ENCODE data around the gene ATP6V1G1. TPM values are rescaled to one million over a fixed set of nuclear protein-coding genes. Genes with fewer than 3 reads are reported as not detected.
"Not testable (repeated sequence)": the region's sequence is repeated elsewhere in the genome, so short reads cannot be mapped to it uniquely, and the experiment has no call there.

Gene ATP6V1G1
- polyA plus RNA-seq, 1 donor from 2014 or later = 361 TPM

- peak overlapping the region; percentile 81 to 92 (median 90) for H3K4me3 Mint-ChIP-seq
- H3K4me1 Mint-ChIP-seq = peaks cover 42 to 49% (median 44%) of the 10 kb centered on the region in 3 donors
- H3K27me3 Mint-ChIP-seq = no peaks in the 10 kb centered on the region
- peak overlapping the region; percentile 75 to 96 (median 95) for H3K27ac Mint-ChIP-seq
- H3K36me3 Mint-ChIP-seq = peaks cover 5% of the 10 kb centered on the region
- peaks cover 0 to under 1% (median 0%) of the 10 kb centered on the region in 3 donors for H3K9me3 Mint-ChIP-seq
These were observed 4.3 kb downstream of the ATP6V1G1 start for GRCh38 chr9:114591849-114592248.

GRCh38 chr9:114592356-114592755, 4.8 kb downstream of the ATP6V1G1 start:
- H3K4me3 Mint-ChIP-seq = peak overlapping the region; percentile 81 to 92 (median 90)
- H3K9me3 Mint-ChIP-seq = no peaks in the 10 kb centered on the region
- peaks cover 38 to 48% (median 41%) of the 10 kb centered on the region in 3 donors for H3K4me1 Mint-ChIP-seq
- peak overlapping the region; percentile 75 to 96 (median 95) for H3K27ac Mint-ChIP-seq
- peaks cover 8% of the 10 kb centered on the region for H3K36me3 Mint-ChIP-seq
- no peaks in the 10 kb centered on the region for H3K27me3 Mint-ChIP-seq

- Mint-ChIP-seq H3K4me3 (no peak overlapping the region), H3K27me3 (no peaks in the 10 kb centered on the region), H3K4me1 (peaks cover 32 to 42% (median 36%) of the 10 kb centered on the region in 3 donors), H3K27ac (peak overlapping the region in 1 of 3 donors; percentile 62), H3K36me3 (peaks cover 13% of the 10 kb centered on the region), H3K9me3 (no peaks in the 10 kb centered on the region)
These were observed 6.6 kb downstream of the ATP6V1G1 start for GRCh38 chr9:114594136-114594535.

- peaks cover 19% of the 10 kb centered on the region for H3K36me3 Mint-ChIP-seq
- not testable (repeated sequence) for H3K4me3 Mint-ChIP-seq, H3K27ac Mint-ChIP-seq, H3K9me3 Mint-ChIP-seq, H3K27me3 Mint-ChIP-seq
- H3K4me1 Mint-ChIP-seq = peaks cover 7 to 18% (median 11%) of the 10 kb centered on the region in 3 donors
These were observed 13.1 kb downstream of the ATP6V1G1 start for GRCh38 chr9:114600502-114601248.

GRCh38 chr9:114601787-114602186, 14.2 kb downstream of the ATP6V1G1 start:
- peaks cover 5 to 16% (median 9%) of the 10 kb centered on the region in 3 donors for H3K4me1 Mint-ChIP-seq
- H3K27ac Mint-ChIP-seq = peak overlapping the region in 1 of 3 donors; percentile 3
- H3K36me3 Mint-ChIP-seq = peaks cover 21% of the 10 kb centered on the region
- H3K9me3 Mint-ChIP-seq, H3K27me3 Mint-ChIP-seq, H3K4me3 Mint-ChIP-seq: not testable (repeated sequence)

- Mint-ChIP-seq H3K27ac (peak overlapping the region in 1 of 3 donors; percentile 58), H3K4me1 (peaks cover 6 to 19% (median 14%) of the 10 kb centered on the region in 3 donors), H3K4me3 (no peak overlapping the region), H3K27me3 (no peaks in the 10 kb centered on the region), H3K36me3 (peaks cover 17% of the 10 kb centered on the region), H3K9me3 (peaks cover 4% of the 10 kb centered on the region in 3 donors)
These were observed 15.1 kb downstream of the ATP6V1G1 start for GRCh38 chr9:114602620-114603019.

GRCh38 chr9:114603248-114603647, 15.7 kb downstream of the ATP6V1G1 start:
- Mint-ChIP-seq H3K36me3 (peaks cover 17% of the 10 kb centered on the region), H3K4me1 (peaks cover 9 to 24% (median 19%) of the 10 kb centered on the region in 3 donors), H3K9me3 (peaks cover 4% of the 10 kb centered on the region in 3 donors), H3K27me3 (no peaks in the 10 kb centered on the region), H3K4me3 (no peak overlapping the region), H3K27ac (peak overlapping the region in 1 of 3 donors; percentile 58)

GRCh38 chr9:114604989-114605388, 17.4 kb downstream of the ATP6V1G1 start:
- Mint-ChIP-seq H3K9me3 (peaks cover 4% of the 10 kb centered on the region in 3 donors), H3K27ac (peak overlapping the region; percentile 49 to 81 (median 71)), H3K36me3 (peaks cover 14% of the 10 kb centered on the region), H3K27me3 (no peaks in the 10 kb centered on the region), H3K4me1 (peaks cover 17 to 29% (median 29%) of the 10 kb centered on the region in 3 donors), H3K4me3 (peak overlapping the region in 3 of 4 donors; percentile 22 to 48 (median 30))

- H3K27ac Mint-ChIP-seq = peak overlapping the region; percentile 31 to 92 (median 62)
- peaks cover 4% of the 10 kb centered on the region in 3 donors for H3K9me3 Mint-ChIP-seq
- H3K27me3 Mint-ChIP-seq = no peaks in the 10 kb centered on the region
- peaks cover 14% of the 10 kb centered on the region for H3K36me3 Mint-ChIP-seq
- peak overlapping the region in 1 of 4 donors; percentile 20 for H3K4me3 Mint-ChIP-seq
- peaks cover 17 to 36% (median 29%) of the 10 kb centered on the region in 3 donors for H3K4me1 Mint-ChIP-seq
These were observed 18.5 kb downstream of the ATP6V1G1 start for GRCh38 chr9:114606068-114606467.

- Mint-ChIP-seq H3K36me3 (peaks cover 10% of the 10 kb centered on the region), H3K27me3 (no peaks in the 10 kb centered on the region), H3K4me3 (peak overlapping the region in 1 of 4 donors; percentile 59), H3K27ac (peak overlapping the region in 2 of 3 donors; percentile 62 to 92), H3K4me1 (peaks cover 17 to 36% (median 29%) of the 10 kb centered on the region in 3 donors), H3K9me3 (peaks cover 4% of the 10 kb centered on the region in 3 donors)
These were observed 19.1 kb downstream of the ATP6V1G1 start for GRCh38 chr9:114606597-114607207.

GRCh38 chr9:114607671-114608524, 20.3 kb downstream of the ATP6V1G1 start:
- Mint-ChIP-seq H3K4me1 (peaks cover 26 to 45% (median 39%) of the 10 kb centered on the region in 3 donors), H3K9me3 (no peaks in the 10 kb centered on the region), H3K27ac (peak overlapping the region; percentile 66 to 92 (median 81)), H3K4me3 (peak overlapping the region; percentile 15 to 79 (median 68)), H3K36me3 (peaks cover 5% of the 10 kb centered on the region), H3K27me3 (no peaks in the 10 kb centered on the region)

- Mint-ChIP-seq H3K4me1 (peaks cover 30 to 50% (median 44%) of the 10 kb centered on the region in 3 donors), H3K9me3 (no peaks in the 10 kb centered on the region), H3K4me3 (peak overlapping the region in 2 of 4 donors; percentile 67 to 72), H3K36me3 (peaks cover 5% of the 10 kb centered on the region), H3K27me3 (no peaks in the 10 kb centered on the region), H3K27ac (peak overlapping the region in 2 of 3 donors; percentile 66 to 92)
These were observed 20.9 kb downstream of the ATP6V1G1 start for GRCh38 chr9:114608525-114608796.

GRCh38 chr9:114611516-114612271, 24.1 kb downstream of the ATP6V1G1 start:
- Mint-ChIP-seq H3K4me1 (peaks cover 42 to 55% (median 48%) of the 10 kb centered on the region in 3 donors), H3K4me3 (peak overlapping the region; percentile 87 to 98 (median 96)), H3K9me3 (no peaks in the 10 kb centered on the region), H3K27ac (peak overlapping the region; percentile 91 to 94 (median 94)), H3K36me3 (peaks cover 2% of the 10 kb centered on the region), H3K27me3 (no peaks in the 10 kb centered on the region)

All from IgD-negative memory B cell (primary cell).